Measurements from ENCODE around the gene NOTO.

DNA sequence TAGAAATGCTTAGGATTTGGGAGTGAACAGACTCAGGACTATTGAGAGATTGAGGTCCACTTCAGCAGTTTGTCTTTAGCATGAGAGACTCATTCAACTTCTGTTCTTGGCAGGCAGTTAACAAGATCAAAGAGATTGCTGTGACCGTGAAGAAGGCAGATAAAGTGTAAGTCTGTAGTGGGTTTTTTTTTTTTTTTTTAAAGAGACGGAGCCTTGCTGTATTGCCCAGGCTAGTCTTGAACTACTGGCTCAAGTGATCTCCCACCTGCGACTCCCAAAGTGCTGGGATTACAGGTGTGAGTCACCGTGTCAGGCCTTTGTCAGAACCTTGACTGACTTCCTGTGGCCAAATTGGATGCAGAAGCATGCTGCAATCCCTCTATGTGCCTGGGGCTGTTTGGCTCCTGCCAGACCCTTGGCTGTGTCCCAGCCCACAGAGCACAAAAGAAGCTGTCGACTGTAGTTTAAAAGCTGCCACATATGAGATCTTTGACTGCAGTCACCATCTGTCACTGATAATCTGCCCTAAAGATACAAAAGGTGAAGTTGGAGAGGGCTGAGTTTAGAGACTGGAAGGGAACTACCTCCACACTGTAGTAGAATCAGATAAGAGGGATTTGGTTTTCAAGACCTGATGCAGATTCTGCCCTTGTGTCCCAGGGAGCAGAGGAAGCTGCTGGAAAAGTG, 41.7 kb downstream of the NOTO start:
- TF ChIP-seq POLR2AphosphoS5 (IDR thresholded peaks at IDR 0.05; ENCODE audit: low read depth, low read length), result no peak
- no peak for TF ChIP-seq POLR2A (IDR thresholded peaks at IDR 0.05; ENCODE audit: low read depth, low read length)
- TF ChIP-seq POU2F2 (IDR thresholded peaks at IDR 0.05; ENCODE audit: low read depth, low read length), result no peak
- TF ChIP-seq SPI1 (IDR thresholded peaks at IDR 0.05; ENCODE audit: low read depth, low read length), result no peak
- TF ChIP-seq TAF1 (IDR thresholded peaks at IDR 0.05; ENCODE audit: low read depth, low read length), result no peak
- no peak for TF ChIP-seq PAX5 (IDR thresholded peaks at IDR 0.05; ENCODE audit: insufficient read depth, low read length, severe bottlenecking)

Measured in GM12891 (cell line).